ENCODE results near the gene CBX5. TPM values are rescaled to one million over a fixed set of nuclear protein-coding genes. Genes with fewer than 3 reads are reported as not detected.
A peak's percentile ranks its signal among the peaks of the same experiment; 100 is the strongest.

Gene CBX5
- total and polyA plus RNA-seq, 2 experiments from 2014 or later, result 29.6 to 37.6 TPM

- H3K4me2 ChIP-seq (ENCODE audit: unreplicated experiment), result peak within 1 kb of the TSS; percentile 74
- H3K36me3 ChIP-seq (ENCODE audit: low read depth), result no peaks in the 10 kb centered on the region
Measured at GRCh38 chr12:54300732-54301427, 21.0 kb upstream of the CBX5 start, which contains the start of gene NFE2. NFE2 (minus strand) TSS chr12:54301015; CDS start chr12:54295248, 5,767 bp downstream.

GRCh38 chr12:54300225-54300731 is 20.4 kb upstream of the CBX5 start:
- in situ Hi-C loops (cut with MboI), result no loop called here
- WGBS, 2 experiments (ENCODE audit: low coverage in 1 of 2, low lambda C conversion rate in 2 of 2, missing lambda C conversion rate in 2 of 2), result 64 to 91% methylated on average over 2 to 3 of the region's 3 CpGs
- peak overlapping the region; percentile 61; the same call in 1 of the 2 replicates for H2AFZ ChIP-seq

More at GRCh38 chr12:54300732-54301427, 21.0 kb upstream of the CBX5 start, which contains the start of gene NFE2:
- H2AFZ ChIP-seq, result peak within 1 kb of the TSS; percentile 61
- no peaks in the 10 kb centered on the region for H3K79me2 ChIP-seq (ENCODE audit: insufficient read depth)
- in situ Hi-C loops (cut with MboI), result no loop called here
- TF ChIP-seq EZH2 (IDR thresholded peaks at IDR 0.05; ENCODE audit: insufficient read depth, poor library complexity, severe bottlenecking) (no peak), EZH2phosphoT487 (IDR thresholded peaks at IDR 0.05; ENCODE audit: insufficient read depth, low read depth) (no peak)
- no peaks in the 10 kb centered on the region for H4K20me1 ChIP-seq (ENCODE audit: insufficient read depth)
- no peak within 1 kb of the TSS for H3K27ac ChIP-seq
- H3K4me3 ChIP-seq, result peak within 1 kb of the TSS; percentile 55
- peak within 1 kb of the TSS; percentile 23; the same call in 1 of the 2 replicates for H3K9ac ChIP-seq
- 14 to 19% methylated on average over 25 to 26 of the region's 26 CpGs for WGBS, 2 experiments (ENCODE audit: low coverage in 1 of 2, low lambda C conversion rate in 2 of 2, missing lambda C conversion rate in 2 of 2)
- H3K9me3 ChIP-seq (ENCODE audit: low read depth), result no peaks in the 10 kb centered on the region
- H3K4me1 ChIP-seq (ENCODE audit: insufficient read depth), result peaks cover 23% of the 10 kb centered on the region
- no peaks in the 10 kb centered on the region for H3K9me2 ChIP-seq (ENCODE audit: insufficient read depth)
- no peaks in the 10 kb centered on the region for H3K27me3 ChIP-seq (replicated peaks; ENCODE audit: insufficient read depth)
- DNase-seq, result peak; percentile 83
- H3F3A ChIP-seq (ENCODE audit: insufficient read depth), result no peaks in the 10 kb centered on the region

GRCh38 chr12:54299515-54300224 is 19.7 kb upstream of the CBX5 start:
- no peaks in the 10 kb centered on the region for H3K27me3 ChIP-seq (replicated peaks; ENCODE audit: insufficient read depth)
- H3K9me3 ChIP-seq (ENCODE audit: low read depth), result no peaks in the 10 kb centered on the region
- no peak overlapping the region for H3K27ac ChIP-seq
- TF ChIP-seq EZH2 (IDR thresholded peaks at IDR 0.05; ENCODE audit: insufficient read depth, poor library complexity, severe bottlenecking), result no peak
- TF ChIP-seq EZH2phosphoT487 (IDR thresholded peaks at IDR 0.05; ENCODE audit: insufficient read depth, low read depth), result no peak
- H3K9ac ChIP-seq, result no peak overlapping the region
- H3K36me3 ChIP-seq (ENCODE audit: low read depth), result no peaks in the 10 kb centered on the region
- DNase-seq, result peak; percentile 76
- H3K4me3 ChIP-seq, result no peak overlapping the region
- H3K4me2 ChIP-seq (ENCODE audit: unreplicated experiment), result peak overlapping the region; percentile 74
- no peaks in the 10 kb centered on the region for H3F3A ChIP-seq (ENCODE audit: insufficient read depth)
- H4K20me1 ChIP-seq (ENCODE audit: insufficient read depth), result no peaks in the 10 kb centered on the region
- H2AFZ ChIP-seq, result no peak overlapping the region
- peaks cover 23% of the 10 kb centered on the region for H3K4me1 ChIP-seq (ENCODE audit: insufficient read depth)
- no peaks in the 10 kb centered on the region for H3K9me2 ChIP-seq (ENCODE audit: insufficient read depth)
- 65 to 69% methylated on average over 8 of the region's 8 CpGs for WGBS, 2 experiments (ENCODE audit: low coverage in 1 of 2, low lambda C conversion rate in 2 of 2, missing lambda C conversion rate in 2 of 2)
- in situ Hi-C loops (cut with MboI), result no loop called here
- no peaks in the 10 kb centered on the region for H3K79me2 ChIP-seq (ENCODE audit: insufficient read depth)

More at GRCh38 chr12:54300225-54300731, 20.4 kb upstream of the CBX5 start:
- Histone ChIP-seq H3K9ac (peak overlapping the region; percentile 23; the same call in 1 of the 2 replicates), H3K36me3 (ENCODE audit: low read depth) (no peaks in the 10 kb centered on the region), H3K4me2 (ENCODE audit: unreplicated experiment) (peak overlapping the region; percentile 74), H3K27me3 (replicated peaks; ENCODE audit: insufficient read depth) (no peaks in the 10 kb centered on the region), H3K9me2 (ENCODE audit: insufficient read depth) (no peaks in the 10 kb centered on the region), H3K4me1 (ENCODE audit: insufficient read depth) (peaks cover 23% of the 10 kb centered on the region), H3K79me2 (ENCODE audit: insufficient read depth) (no peaks in the 10 kb centered on the region), H3K4me3 (peak overlapping the region; percentile 55), H3K27ac (no peak overlapping the region), H3K9me3 (ENCODE audit: low read depth) (no peaks in the 10 kb centered on the region), H3F3A (ENCODE audit: insufficient read depth) (no peaks in the 10 kb centered on the region), H4K20me1 (ENCODE audit: insufficient read depth) (no peaks in the 10 kb centered on the region)
- DNase-seq, result no peak
- TF ChIP-seq EZH2phosphoT487 (IDR thresholded peaks at IDR 0.05; ENCODE audit: insufficient read depth, low read depth) (no peak), EZH2 (IDR thresholded peaks at IDR 0.05; ENCODE audit: insufficient read depth, poor library complexity, severe bottlenecking) (no peak)

DNA sequence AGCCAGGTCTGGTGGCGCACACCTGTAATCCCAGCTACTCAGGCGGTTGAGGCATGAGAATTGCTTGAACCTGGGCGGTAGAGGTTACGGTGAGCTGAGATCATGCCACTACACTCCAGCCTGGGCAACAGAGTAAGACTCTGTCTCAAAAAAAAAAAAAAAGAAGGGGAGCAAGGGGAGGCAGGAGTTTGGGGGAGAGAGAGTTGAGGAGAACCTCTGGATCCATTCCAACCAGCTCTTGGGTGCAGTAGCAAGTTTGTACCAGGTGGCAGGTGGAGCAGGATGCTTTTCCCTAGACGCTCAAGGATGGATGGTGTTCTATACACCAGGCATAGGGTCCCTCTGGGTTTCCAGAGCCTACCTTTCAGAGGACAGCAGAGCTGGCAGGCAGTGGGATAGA is 19.0 kb upstream of the CBX5 start:
- Histone ChIP-seq H3K9me2 (ENCODE audit: insufficient read depth) (no peaks in the 10 kb centered on the region), H3K4me2 (ENCODE audit: unreplicated experiment) (no peak overlapping the region), H3K9ac (no peak overlapping the region), H3K36me3 (ENCODE audit: low read depth) (no peaks in the 10 kb centered on the region), H3K27me3 (replicated peaks; ENCODE audit: insufficient read depth) (no peaks in the 10 kb centered on the region), H3K4me1 (ENCODE audit: insufficient read depth) (peaks cover 17% of the 10 kb centered on the region), H3K9me3 (ENCODE audit: low read depth) (no peaks in the 10 kb centered on the region), H3F3A (ENCODE audit: insufficient read depth) (no peaks in the 10 kb centered on the region), H2AFZ (no peak overlapping the region), H4K20me1 (ENCODE audit: insufficient read depth) (no peaks in the 10 kb centered on the region), H3K4me3 (no peak overlapping the region), H3K27ac (no peak overlapping the region), H3K79me2 (ENCODE audit: insufficient read depth) (no peaks in the 10 kb centered on the region)
- no peak for TF ChIP-seq EZH2 (IDR thresholded peaks at IDR 0.05; ENCODE audit: insufficient read depth, poor library complexity, severe bottlenecking)
- TF ChIP-seq EZH2phosphoT487 (IDR thresholded peaks at IDR 0.05; ENCODE audit: insufficient read depth, low read depth), result no peak
- no peak for DNase-seq
- WGBS, 2 experiments (ENCODE audit: low coverage in 1 of 2, low lambda C conversion rate in 2 of 2, missing lambda C conversion rate in 2 of 2), result 61 to 69% methylated on average over 5 of the region's 5 CpGs
- in situ Hi-C loops (cut with MboI), result no loop called here

Data from GM23248 (cell line).